Measurements from ENCODE around the gene AK5. TPM values are rescaled to one million over a fixed set of nuclear protein-coding genes. Genes with fewer than 3 reads are reported as not detected.

AK5 gene
- total RNA-seq, 1 donor from 2014 or later = 1.8 TPM

DNA sequence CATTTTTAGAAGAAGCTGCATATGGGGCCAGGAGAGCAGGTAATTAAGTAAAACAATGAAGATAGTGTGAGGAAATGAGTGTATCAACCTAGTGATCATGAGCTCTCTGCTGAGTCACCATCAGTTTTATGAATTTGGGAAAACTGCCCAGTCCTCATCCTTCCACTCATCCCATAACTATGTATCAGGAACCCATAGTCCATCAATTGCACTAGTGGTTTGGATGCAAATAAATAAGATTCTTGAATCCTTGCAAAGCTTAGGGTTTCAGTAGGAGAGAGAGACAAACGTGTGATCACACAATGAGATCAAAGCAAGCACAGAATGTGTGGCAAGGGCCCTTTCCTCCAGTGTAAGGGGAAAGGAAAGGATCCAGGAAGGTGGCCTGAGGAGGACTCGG is 255.0 kb downstream of the AK5 start:
- DNase-seq (ENCODE audit: low read depth) = peak; percentile 85
- Histone ChIP-seq H3K27me3 (ENCODE audit: control insufficient read depth, insufficient read depth, low read length) (no peaks in the 10 kb centered on the region), H3K36me3 (ENCODE audit: control insufficient read depth, insufficient read depth, low read length) (no peaks in the 10 kb centered on the region), H3K4me3 (ENCODE audit: low read depth, low read length) (no peak overlapping the region)
- TF ChIP-seq, protein P1, sequence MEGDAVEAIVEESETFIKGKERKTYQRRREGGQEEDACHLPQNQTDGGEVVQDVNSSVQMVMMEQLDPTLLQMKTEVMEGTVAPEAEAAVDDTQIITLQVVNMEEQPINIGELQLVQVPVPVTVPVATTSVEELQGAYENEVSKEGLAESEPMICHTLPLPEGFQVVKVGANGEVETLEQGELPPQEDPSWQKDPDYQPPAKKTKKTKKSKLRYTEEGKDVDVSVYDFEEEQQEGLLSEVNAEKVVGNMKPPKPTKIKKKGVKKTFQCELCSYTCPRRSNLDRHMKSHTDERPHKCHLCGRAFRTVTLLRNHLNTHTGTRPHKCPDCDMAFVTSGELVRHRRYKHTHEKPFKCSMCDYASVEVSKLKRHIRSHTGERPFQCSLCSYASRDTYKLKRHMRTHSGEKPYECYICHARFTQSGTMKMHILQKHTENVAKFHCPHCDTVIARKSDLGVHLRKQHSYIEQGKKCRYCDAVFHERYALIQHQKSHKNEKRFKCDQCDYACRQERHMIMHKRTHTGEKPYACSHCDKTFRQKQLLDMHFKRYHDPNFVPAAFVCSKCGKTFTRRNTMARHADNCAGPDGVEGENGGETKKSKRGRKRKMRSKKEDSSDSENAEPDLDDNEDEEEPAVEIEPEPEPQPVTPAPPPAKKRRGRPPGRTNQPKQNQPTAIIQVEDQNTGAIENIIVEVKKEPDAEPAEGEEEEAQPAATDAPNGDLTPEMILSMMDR (IDR thresholded peaks at IDR 0.05; ENCODE audit: insufficient read depth, low read length, poor library complexity, severe bottlenecking) = no peak

DNA sequence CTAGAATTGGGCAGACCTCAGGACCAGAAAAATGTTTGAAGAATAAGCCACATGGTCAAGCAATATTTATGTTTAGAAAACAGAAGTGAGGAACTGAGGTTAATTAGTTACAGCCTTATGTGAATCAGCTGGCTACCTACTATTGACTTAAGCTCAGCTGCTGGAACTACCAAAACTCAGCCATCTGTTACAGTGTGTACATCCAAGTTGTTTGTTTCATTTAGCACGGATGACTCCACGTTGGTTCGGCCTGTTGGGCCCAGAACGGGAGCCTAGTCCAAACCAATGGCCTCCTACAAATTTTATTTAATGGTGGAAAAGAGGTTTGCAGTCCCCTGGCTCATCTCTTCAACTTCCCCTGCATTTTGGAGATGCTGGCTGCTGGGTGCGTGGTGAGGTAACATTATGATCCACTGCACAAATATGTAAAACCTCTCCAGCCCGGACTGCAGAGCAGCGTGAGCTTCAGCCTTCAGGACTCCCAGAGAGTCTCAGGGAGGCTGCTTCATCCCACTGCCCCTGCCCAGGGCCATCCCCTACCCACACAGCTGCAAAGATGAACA is 257.2 kb downstream of the AK5 start:
- H3K36me3 ChIP-seq (ENCODE audit: control insufficient read depth, insufficient read depth, low read length) = no peaks in the 10 kb centered on the region
- peak; percentile 85 for DNase-seq (ENCODE audit: low read depth)
- no peaks in the 10 kb centered on the region for H3K27me3 ChIP-seq (ENCODE audit: control insufficient read depth, insufficient read depth, low read length)
- TF ChIP-seq, protein P1 (IDR thresholded peaks at IDR 0.05; ENCODE audit: insufficient read depth, low read length, poor library complexity, severe bottlenecking) = no peak
- no peak overlapping the region for H3K4me3 ChIP-seq (ENCODE audit: low read depth, low read length)

DNA sequence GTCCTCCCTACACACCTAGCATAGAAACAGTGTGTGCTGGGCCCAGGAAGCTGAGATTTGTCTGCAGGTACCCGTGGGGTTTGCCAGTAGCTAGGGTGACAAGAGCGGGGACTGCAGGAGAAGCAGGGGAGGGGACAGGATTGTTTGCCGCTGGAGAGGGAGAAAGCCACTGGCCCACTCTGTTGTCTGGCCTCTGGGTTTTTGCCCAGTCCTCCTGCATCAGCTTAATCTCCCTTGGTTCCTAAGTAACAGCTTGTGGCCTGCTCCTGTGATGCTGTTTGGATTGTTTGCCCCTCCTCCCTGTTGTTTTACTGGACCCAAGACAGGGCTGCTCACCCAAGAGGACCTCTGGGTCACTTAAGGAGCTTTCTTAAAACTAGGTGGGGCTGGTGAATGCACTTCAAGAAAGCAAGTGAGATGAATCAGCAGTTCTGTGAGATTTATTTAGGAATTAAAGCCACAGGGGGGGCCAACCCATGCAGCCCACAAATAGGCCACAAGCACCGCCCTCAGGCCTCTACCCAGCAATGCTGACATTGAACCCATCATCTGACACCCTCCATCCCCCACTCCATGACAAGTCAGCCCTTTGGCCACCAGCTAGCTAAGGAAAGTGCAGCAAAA is 257.8 kb downstream of the AK5 start:
- peak; percentile 76 for DNase-seq (ENCODE audit: low read depth)
- Histone ChIP-seq H3K36me3 (ENCODE audit: control insufficient read depth, insufficient read depth, low read length) (no peaks in the 10 kb centered on the region), H3K4me3 (ENCODE audit: low read depth, low read length) (no peak overlapping the region), H3K27me3 (ENCODE audit: control insufficient read depth, insufficient read depth, low read length) (no peaks in the 10 kb centered on the region)
- TF ChIP-seq, protein P1 (IDR thresholded peaks at IDR 0.05; ENCODE audit: insufficient read depth, low read length, poor library complexity, severe bottlenecking) = no peak

DNA sequence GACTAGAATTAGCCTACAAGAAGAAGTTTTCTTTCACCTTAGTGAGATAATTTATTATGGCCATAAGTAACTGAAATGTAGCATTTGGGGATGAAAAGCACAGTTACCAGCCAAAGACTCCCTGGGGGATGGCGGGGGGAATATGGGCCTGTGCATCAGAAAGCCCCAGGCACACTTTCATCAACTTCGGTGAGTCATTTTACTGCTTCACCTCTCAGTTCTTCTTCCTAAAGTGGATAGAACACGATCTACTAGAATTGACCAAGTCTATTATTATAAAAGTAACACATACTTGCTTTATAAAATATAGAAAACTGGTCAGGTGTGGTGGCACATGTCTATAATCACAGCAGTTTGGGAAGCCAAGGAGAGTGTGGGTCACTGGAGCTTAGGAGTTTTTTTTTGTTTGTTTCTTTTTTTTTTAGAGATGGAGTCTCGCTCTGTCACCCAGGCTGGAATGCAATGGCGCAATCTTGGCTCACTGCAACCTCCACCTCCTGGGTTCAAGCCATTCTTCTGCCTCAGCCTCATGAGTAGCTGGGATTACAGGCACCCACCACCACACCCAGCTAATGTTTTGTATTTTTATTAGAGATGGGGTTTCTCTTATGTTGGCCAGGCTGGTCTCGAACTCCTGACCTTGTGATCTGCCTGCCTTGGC is 258.8 kb downstream of the AK5 start:
- no peak overlapping the region for H3K4me3 ChIP-seq (ENCODE audit: low read depth, low read length)
- peak; percentile 48 for DNase-seq (ENCODE audit: low read depth)

DNA sequence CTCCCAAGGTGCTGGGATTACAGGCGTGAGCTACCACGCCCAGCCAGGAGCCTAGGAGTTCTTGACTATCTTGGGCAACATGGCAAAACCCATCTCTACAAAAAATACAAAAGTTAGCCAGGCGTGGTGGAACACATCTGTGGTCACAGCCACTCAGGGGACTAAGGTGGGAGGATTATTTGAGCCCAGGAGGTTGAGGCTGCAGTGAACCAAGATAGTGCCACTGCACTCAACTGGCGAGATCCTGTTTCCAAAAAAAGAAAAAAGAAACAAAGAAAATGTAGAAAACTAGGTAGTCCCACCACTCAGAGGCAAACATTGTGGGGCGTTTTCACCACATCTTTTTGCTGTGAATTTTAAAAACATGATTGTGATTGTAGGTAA is 259.3 kb downstream of the AK5 start:
- Histone ChIP-seq H3K27me3 (ENCODE audit: control insufficient read depth, insufficient read depth, low read length) (no peaks in the 10 kb centered on the region), H3K4me3 (ENCODE audit: low read depth, low read length) (no peak overlapping the region), H3K36me3 (ENCODE audit: control insufficient read depth, insufficient read depth, low read length) (no peaks in the 10 kb centered on the region)
- TF ChIP-seq, protein P1 (IDR thresholded peaks at IDR 0.05; ENCODE audit: insufficient read depth, low read length, poor library complexity, severe bottlenecking) = no peak
- no peak for DNase-seq (ENCODE audit: low read depth)

More for the DNA sequence above, 258.8 kb downstream of the AK5 start:
- Histone ChIP-seq H3K27me3 (ENCODE audit: control insufficient read depth, insufficient read depth, low read length) (no peaks in the 10 kb centered on the region), H3K36me3 (ENCODE audit: control insufficient read depth, insufficient read depth, low read length) (no peaks in the 10 kb centered on the region)
- TF ChIP-seq, protein P1 (IDR thresholded peaks at IDR 0.05; ENCODE audit: insufficient read depth, low read length, poor library complexity, severe bottlenecking) = no peak

All from kidney epithelial cell (primary cell).